Gastrocnemius medialis (tissue), 4 donors: Measurements from ENCODE around the gene NAA10.

Experiments
- CTCF ChIP-seq, 5 experiments: fragments of 450-650 bp in 3 of 5; fragments of 200-600 bp in 2 of 5; sonication (generic) in 2 of 5; IDR thresholded peaks in 4 of 5; conservative IDR thresholded peaks in 1 of 5; 1 replicate in 4 of 5; 2 replicates in 1 of 5; pipeline ENCODE4 v1.5.1; 2016 to 2019; ENCODE audit warnings: antibody characterized with exemption in 5 of 5, mild to moderate bottlenecking in 3 of 5, moderate library complexity in 3 of 5
- POLR2A ChIP-seq, 2 donors: fragments of 450-650 bp; IDR thresholded peaks; one replicate each; pipeline ENCODE4 v1.6.1; 2017; ENCODE audit warnings: antibody characterized with exemption in 2 of 2, mild to moderate bottlenecking in 2 of 2, moderate library complexity in 2 of 2

DNA sequence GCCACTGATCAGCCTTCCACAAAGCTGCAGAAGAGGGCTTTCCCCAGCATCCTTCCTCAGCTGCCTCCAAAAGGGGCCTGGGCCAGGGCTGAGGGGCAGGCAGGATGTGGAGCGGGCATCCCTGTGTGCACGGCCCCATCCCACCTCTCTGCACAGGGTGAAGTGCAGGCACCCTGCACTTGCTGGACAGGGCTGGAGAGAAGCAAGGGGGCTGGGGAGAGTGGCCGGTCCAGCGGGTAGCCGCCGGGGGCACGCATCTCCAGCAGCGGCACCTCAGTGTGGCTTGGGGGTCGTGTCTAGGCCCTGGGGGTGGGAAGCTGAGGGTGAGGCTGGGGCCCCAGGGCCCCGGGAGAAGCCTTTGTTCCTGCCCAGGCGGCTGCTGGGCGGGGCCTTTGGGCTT lies 27.4 kb downstream of the NAA10 start:
- TF ChIP-seq POLR2A (IDR thresholded peaks at IDR 0.05): no peak
- no peak for TF ChIP-seq CTCF (IDR thresholded peaks at IDR 0.05 in 4 of 5, conservative IDR thresholded peaks at IDR 0.05 in 1 of 5)
